Calu3 (cell line): ENCODE measurements around the gene ATP6V1B1. TPM values are rescaled to one million over a fixed set of nuclear protein-coding genes. Genes with fewer than 3 reads are reported as not detected.

Source experiments
- BruUV-seq: library from RNA; stranded (reverse); fragments of 400-500 nt; replicated peaks from 2 replicates; lab custom pipeline; 2021; lab: Mats Ljungman, UMichigan
- CTCF ChIA-PET: fragments of 300-600 bp; sonication (Branson Sonifier 250); formaldehyde crosslinking; loops from one replicate; lab custom pipeline; 2022; ENCODE audit warnings: antibody characterized with exemption; lab: Charles Lee
- DNase-seq: peaks from one replicate; pipeline ENCODE4 v3.0.0; 2022
- H3K27ac Mint-ChIP-seq: one replicate; pipeline ENCODE4 v1.8.0; 2022; ENCODE audit warnings: mixed read lengths; ENCODE audit not compliant: unreplicated experiment
- H3K27me3 Mint-ChIP-seq: one replicate; pipeline ENCODE4 v1.8.0; 2022; ENCODE audit warnings: mixed read lengths; ENCODE audit not compliant: unreplicated experiment
- H3K36me3 Mint-ChIP-seq: one replicate; pipeline ENCODE4 v1.8.0; 2022; ENCODE audit warnings: mild to moderate bottlenecking, moderate library complexity, mixed read lengths; ENCODE audit not compliant: insufficient read depth, unreplicated experiment
- H3K4me1 Mint-ChIP-seq: one replicate; pipeline ENCODE4 v1.8.0; 2022; ENCODE audit warnings: mild to moderate bottlenecking, low read depth, mixed read lengths; ENCODE audit not compliant: unreplicated experiment
- H3K4me3 Mint-ChIP-seq: one replicate; pipeline ENCODE4 v1.8.0; 2022; ENCODE audit warnings: mild to moderate bottlenecking, low read depth, moderate library complexity, mixed read lengths; ENCODE audit not compliant: unreplicated experiment
- H3K9me3 Mint-ChIP-seq: one replicate; pipeline ENCODE4 v1.8.0; 2022; ENCODE audit warnings: low read depth, mixed read lengths; ENCODE audit not compliant: unreplicated experiment
- intact Hi-C: fragments of 100-400 bp; cut with micrococcal nuclease; formaldehyde crosslinking; loops from one replicate; pipeline ENCODE4 v1.10.0; 2022; ENCODE audit not compliant: unreplicated experiment
- total RNA-seq: library from RNA; stranded (reverse); gene quantifications from 2 replicates; pipeline ENCODE4 v1.2.3, GENCODE V29; 2022
- TF ChIP-seq, protein P1 (sequence below): fragments of 200-600 bp; IDR thresholded peaks from one replicate; pipeline ENCODE4 v1.8.0; 2022; ENCODE audit warnings: antibody characterized with exemption; ENCODE audit not compliant: unreplicated experiment

The ATP6V1B1 gene
- total RNA-seq, 1 experiment from 2014 or later: not detected

DNA sequence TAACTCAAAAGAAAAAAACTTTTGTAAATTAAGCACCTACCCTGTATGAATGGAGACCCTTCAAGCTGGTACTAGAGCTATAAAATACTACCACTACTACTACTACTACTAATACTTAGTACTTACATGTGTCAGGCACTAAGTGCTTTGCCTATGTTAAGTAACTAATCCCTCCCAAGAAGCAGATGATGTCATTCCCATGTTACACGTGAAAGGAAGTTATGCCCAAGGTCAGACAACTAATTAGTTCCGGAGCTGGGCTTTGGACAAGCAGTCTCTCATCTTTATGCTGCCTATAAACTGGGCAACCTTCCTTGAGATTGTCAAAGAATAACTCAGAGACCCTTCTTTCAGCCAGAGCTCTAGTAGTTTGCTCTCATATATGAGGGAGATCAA is 13.9 kb upstream of the ATP6V1B1 start:
- Mint-ChIP-seq H3K36me3 (no peaks in the 10 kb centered on the region), H3K27me3 (peaks cover 26% of the 10 kb centered on the region), H3K4me3 (no peak overlapping the region), H3K4me1 (no peaks in the 10 kb centered on the region), H3K9me3 (no peaks in the 10 kb centered on the region), H3K27ac (no peak overlapping the region)
- no peak for DNase-seq
- intact Hi-C loops: loop anchor here (2.0 kb wide), 1 partner anchor 51 kb away; no protein-coding TSS in a partner anchor
- TF ChIP-seq, protein P1, sequence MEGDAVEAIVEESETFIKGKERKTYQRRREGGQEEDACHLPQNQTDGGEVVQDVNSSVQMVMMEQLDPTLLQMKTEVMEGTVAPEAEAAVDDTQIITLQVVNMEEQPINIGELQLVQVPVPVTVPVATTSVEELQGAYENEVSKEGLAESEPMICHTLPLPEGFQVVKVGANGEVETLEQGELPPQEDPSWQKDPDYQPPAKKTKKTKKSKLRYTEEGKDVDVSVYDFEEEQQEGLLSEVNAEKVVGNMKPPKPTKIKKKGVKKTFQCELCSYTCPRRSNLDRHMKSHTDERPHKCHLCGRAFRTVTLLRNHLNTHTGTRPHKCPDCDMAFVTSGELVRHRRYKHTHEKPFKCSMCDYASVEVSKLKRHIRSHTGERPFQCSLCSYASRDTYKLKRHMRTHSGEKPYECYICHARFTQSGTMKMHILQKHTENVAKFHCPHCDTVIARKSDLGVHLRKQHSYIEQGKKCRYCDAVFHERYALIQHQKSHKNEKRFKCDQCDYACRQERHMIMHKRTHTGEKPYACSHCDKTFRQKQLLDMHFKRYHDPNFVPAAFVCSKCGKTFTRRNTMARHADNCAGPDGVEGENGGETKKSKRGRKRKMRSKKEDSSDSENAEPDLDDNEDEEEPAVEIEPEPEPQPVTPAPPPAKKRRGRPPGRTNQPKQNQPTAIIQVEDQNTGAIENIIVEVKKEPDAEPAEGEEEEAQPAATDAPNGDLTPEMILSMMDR: no peak
- CTCF ChIA-PET: interaction anchor here (0.8 to 2.6 kb wide), 2 partner anchors 27 to 51 kb away, joined by 3 to 10 read pairs; no protein-coding TSS in a partner anchor
- BruUV-seq: no TSS peak

DNA sequence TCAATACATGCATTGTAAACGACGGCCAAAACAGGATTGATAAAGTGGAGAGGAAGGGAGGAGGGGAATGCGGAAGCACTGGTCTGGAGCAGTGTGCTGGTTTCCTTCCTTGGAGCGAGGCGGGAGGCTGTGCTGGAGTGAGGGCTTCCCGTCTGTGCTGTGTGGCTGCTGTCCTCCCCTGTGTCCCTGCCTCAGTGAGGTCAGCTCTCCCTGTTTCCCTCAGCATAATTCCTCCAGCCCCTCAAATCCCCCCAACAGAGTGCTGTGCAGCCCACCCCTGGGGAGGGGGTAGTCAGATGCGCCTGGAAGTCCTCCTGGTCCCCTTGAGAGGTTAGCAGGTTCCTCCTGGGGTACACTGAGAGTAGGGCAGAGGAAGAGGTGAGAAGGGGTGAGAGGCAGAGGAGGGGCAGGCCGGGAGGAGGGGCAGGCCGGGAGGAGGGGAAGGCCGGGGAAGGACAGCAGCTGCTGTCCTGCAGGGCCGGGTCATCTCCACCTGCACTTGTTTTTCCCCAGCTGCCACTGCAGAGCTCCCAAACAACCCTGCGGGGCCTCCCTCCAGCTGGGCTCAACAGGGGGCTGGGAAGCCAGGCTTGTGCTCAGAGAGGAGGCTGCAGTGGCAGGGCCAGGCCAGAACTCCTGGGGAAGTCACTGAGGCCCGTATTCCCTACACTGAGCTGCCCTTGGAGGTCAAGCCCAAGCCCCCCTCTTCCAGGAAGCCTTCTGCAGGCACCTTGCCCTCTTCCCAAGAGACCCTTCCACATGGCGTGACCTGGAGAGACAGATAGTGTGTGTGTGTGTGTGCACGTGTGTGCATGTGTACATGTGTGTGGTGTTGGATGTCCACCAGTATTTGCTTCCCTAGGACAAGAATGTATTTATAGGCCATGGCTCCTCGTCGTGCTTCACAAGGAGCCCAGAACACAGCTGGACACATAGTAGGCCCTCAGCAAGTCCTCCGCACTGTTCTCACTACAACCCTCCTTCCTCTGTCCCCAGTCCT is 13.2 kb upstream of the ATP6V1B1 start:
- Mint-ChIP-seq H3K27me3 (peaks cover 30% of the 10 kb centered on the region), H3K4me1 (no peaks in the 10 kb centered on the region), H3K9me3 (no peaks in the 10 kb centered on the region), H3K4me3 (no peak overlapping the region), H3K27ac (no peak overlapping the region), H3K36me3 (no peaks in the 10 kb centered on the region)
- TF ChIP-seq, protein P1: no peak
- no TSS peak for BruUV-seq
- no peak for DNase-seq
- intact Hi-C loops: no loop called here
- CTCF ChIA-PET: no interaction called here

DNA sequence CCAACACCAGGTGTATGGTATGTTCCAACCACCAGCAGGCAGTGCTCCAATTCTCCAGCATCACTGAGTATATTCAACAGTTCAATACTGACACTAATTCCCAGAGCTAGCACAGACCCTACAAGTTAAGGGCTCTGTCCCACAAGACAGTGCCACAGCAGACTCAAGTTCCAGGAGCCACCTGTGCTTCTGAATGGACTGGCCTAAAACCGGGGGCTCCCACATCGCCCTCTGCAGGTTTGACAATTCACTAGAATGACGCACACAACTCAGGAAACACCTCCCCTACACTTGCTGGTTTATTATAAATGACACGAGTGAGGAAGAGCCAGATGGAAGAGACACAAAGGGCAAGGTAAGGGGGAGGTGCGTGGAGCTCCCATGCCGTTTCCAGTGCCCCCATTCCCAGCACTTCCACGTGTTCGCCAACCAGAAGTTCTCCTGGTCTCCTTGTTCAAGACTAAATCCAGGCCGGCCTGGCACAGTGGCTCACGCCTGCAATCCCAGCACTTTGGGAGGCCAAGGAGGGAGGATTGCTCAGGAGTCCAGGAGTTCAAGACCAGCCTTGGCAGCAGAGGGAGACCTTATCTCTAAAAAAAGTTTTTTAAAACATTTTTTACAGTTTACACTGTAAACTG is 12.2 kb upstream of the ATP6V1B1 start:
- TF ChIP-seq, protein P1: no peak
- Mint-ChIP-seq H3K27ac (no peak overlapping the region), H3K4me1 (no peaks in the 10 kb centered on the region), H3K4me3 (no peak overlapping the region), H3K27me3 (peaks cover 39% of the 10 kb centered on the region), H3K36me3 (no peaks in the 10 kb centered on the region), H3K9me3 (no peaks in the 10 kb centered on the region)
- DNase-seq: no peak
- CTCF ChIA-PET: no interaction called here
- BruUV-seq: no TSS peak
- intact Hi-C loops: no loop called here

DNA sequence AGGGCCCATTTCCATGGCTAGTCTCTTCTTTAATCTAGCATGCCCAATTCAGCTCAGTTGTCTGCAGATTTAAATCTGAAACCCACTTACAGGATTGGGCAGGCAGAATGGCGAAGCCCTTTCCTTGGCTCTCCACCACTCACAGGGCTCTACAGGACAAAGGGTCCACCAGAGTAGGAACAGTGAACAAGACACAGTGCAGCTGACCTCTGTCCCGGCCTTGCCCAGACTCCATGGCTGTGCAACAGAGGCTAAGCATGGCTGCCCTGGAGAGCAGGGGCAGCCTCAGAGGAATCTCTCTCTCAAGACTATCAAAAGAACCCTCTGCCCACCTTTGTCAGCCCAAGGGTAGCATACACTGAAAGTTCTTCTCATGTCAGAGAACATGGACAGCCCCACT is 9.7 kb upstream of the ATP6V1B1 start:
- Mint-ChIP-seq H3K9me3 (no peaks in the 10 kb centered on the region), H3K4me1 (no peaks in the 10 kb centered on the region), H3K27me3 (peaks cover 57% of the 10 kb centered on the region), H3K4me3 (no peak overlapping the region), H3K36me3 (no peaks in the 10 kb centered on the region), H3K27ac (no peak overlapping the region)
- TF ChIP-seq, protein P1: no peak
- intact Hi-C loops: no loop called here
- DNase-seq: no peak
- BruUV-seq: no TSS peak
- CTCF ChIA-PET: no interaction called here
